Activated CD4-positive, alpha-beta T cell treated with anti-CD3 and anti-CD28 coated beads for 48 hours (primary cell): ENCODE results near the gene MLH3.

Source experiments
- DNase-seq: peaks from one replicate; pipeline ENCODE4 v3.0.0-alpha.2; 2020

The MLH3 gene

DNA sequence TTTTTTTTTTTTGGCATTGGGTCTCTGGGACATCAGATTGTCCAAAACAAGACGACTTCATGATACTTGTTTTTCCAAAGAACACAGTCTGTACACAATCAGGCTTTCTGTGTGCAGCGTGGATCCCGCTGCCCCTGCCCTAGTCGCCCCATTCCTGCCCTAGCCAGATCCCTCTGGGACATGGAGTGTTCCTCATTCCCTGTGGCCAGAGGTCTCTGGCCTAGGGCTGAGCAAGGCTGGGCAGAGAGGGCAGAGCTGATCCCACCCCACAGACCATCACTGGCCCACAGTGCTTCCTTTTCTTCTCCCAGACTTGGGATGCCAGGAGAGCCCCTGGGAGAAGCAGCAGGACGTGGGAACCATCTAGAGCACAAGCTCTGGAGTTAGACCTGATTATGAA, 69.4 kb downstream of the MLH3 start:
- DNase-seq: no peak

DNA sequence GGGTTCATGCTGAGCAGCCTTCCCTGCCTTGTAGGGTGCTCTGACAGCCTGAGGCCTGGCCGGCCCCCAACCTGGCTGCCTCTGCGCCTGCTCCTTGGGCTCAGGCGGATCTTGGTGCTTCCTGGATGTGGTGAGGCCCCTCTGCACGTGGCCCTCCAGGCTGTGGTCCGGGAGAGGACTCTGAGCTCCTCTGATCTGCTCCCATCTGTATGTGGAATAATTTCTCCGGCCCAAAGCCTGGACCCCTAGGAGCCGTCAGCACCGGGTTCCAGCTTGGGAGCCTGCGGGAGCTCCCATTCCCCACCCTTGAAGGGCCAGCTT, 69.8 kb downstream of the MLH3 start:
- no peak for DNase-seq

DNA sequence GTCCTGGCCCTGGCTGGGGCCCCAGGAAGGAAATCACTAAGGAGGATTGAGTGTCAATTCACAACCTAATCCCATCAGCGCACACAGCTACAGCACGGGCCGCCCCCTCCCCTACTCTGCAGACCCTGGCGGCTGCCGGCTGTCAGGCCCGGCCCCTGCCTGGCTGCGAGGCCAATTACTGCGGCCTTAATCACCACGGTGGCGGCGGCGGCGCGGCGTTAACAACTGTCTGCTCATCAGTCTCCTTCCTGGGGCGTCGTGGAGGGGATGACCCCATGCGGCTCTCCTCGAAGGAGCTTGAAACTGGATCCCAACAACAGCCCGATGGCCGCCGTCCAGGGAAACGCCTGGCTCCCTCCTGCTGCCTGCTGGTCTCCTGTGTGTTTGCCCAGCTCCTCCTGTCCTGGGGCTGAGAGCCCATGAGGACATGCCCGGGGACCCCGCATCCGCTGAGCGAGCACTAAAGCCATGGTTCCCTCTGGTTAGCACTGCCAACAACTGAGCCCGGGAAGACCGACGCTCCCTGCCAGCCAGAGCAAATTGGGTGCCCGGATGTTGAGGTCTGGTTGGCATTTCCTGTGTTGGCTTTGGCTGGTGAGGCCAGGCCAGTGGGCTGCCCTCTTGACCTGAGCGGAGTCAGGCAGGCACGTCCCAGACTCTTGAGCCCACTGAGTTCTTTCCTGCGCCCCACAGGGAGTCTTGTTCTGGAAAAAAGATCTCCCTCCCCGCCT, 70.4 kb downstream of the MLH3 start:
- DNase-seq: no peak

DNA sequence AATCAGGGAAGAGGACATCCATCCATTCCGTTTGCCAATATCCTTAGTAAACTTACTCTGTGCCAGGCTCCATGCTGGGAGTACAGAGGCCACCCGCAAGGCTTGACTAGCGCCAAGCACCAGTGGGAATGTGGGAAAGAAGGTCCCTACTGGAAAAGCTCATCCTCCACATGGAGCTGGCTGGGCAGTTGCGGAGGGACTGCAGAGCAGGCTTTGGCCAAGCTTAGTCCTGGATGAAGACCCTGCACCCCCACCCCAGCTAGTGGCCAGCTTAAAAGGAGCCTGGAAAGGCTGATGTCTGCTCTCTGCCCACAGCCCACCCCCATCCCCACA, 70.9 kb downstream of the MLH3 start:
- DNase-seq: no peak

DNA sequence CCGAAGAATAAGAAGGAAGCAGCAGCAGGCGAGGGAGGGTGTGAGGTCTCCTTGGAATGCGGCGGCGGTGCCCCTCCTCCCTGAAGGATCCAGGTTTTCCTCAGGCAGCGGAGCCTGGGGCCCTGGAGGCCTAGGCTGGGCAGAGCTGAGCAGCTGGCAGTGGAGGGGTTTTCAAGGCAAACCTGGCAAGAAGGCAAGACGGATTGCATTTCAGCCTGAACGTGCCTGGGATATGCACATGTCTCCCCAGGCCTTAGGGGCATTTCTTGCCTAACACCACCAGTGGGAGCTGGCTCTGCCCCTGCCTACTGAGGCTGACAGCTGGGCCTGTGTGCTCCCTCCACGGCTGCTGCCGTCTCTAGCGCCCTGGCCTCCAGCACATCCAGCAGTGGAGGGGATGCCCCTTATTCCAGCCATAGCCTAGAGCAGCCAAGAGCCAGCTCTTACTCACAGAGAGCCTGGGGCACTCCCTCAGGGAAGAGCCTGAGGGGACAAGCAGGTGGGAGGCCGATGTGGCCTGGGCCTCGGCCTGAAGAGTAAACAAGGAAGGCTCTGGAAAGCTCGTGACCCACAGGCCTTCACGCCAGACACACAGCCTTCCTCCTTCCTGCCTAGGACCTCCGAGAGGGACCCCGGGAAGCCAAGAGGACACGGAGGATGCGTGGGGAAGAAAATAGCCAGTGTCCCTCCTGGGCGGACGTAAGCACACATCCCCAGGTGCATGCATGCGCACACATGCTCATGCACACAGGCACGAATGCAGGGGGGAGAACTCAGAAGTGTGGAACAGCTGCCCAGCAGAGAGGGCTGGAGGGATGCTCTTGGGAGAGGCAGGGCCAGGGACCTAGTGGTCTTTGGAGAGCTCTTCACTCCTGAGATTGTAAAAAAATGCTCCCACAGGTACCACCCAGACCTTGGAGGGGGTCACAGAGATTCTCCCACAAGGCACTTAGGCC, 71.5 kb downstream of the MLH3 start:
- no peak for DNase-seq

DNA sequence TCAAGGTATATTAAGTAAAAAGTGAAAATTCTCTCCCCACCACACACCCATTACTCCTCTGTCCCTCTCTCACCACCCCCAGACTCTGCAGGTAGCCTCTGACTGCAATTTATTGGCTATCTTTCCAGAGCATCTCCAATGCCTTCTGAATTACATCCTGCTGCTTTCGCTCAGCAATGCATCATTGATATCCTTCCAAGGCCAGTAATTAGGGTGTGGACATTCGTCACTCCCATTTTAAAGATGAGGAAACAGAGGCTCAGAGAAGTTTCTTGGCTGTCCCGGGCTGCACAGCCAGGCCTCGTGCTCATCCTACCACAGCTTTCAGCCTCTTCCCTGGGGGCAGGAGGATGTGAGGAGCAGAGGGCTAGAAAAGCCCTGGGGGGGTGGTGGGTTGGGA, 72.2 kb downstream of the MLH3 start:
- DNase-seq: no peak

DNA sequence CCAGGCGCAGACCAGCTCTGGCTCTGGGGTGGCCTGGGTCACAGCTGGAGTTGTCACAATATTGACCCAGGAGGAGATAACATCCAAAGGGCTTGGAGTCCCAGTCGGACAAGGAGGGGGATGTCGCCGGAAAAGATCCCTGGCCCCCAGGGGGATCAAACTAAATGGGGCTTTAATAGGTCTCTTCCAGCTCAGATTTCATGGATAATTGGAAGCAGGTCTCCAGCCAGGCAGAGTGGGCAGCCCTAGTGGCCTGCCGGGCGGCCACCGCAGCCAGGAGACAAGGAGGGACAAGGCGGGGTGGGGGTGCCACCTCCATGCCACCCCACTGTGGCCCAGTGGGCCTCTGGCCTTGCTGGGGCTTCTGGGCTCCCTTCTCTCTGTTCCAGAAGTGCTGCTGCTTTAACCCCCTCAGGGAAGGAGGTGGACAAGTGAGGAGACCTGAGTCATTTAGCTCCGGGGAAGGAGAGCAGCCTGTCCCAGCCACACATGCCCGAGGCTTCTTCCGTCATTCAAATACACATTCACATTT, 72.8 kb downstream of the MLH3 start:
- no peak for DNase-seq

DNA sequence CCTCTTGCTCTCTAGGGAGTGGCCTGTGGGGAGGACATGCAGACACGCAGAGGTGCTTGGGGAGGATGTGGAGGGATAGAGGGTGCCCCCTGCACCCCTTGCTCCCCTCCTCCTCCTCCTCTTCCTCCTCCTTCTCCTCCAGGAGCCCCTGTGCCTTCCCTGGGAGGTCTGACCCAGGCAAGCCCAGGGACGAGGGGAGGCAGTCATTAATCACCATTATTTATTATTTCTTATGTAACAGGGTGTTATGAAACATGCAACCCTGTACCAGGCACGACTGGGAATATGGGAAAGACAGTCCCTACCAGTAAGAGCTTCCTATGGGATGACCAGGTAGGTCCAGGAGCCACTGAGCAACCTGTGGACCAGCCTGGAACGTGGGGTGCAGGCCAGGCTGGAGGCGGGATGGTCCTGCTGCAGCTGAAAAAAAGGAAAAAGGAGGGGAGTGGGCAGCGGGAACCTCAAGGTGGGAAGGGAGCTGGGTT, 73.3 kb downstream of the MLH3 start:
- DNase-seq: no peak

DNA sequence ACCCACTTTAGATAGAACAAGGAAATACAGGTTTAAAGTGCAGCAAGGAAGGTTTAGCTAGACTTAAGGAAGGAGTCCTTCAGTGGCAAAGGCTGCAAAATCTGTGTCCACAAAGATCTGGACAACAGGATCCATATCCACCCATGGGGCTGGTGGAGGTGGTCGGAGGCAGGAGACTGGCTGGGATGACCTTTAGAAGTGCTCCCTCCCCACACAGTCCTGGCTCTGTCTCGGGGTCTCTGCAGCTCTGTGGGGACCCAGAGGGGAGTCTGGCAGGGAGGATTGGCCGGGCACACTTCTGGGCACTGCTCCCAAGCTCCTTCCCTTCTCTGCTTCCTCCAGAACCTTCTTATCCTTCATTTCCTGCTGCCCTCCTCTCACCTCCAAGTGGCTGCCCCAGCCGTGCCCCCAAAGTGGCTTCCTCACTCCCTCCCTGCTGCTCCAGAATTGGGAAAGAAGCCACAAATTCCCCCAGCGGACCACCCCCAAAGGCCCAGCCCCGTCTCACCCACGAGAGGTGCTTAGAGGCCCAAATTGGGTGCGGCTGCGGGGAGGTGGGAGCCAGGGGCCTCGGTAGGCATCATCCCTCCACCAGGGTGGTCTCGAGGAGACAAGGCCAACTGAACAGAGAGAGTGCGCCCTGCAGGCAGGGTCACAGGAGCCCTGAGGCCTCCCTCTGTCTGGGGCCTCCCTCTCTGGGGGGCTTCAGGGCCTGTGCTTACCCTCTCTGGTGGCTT, 73.9 kb downstream of the MLH3 start:
- no peak for DNase-seq

DNA sequence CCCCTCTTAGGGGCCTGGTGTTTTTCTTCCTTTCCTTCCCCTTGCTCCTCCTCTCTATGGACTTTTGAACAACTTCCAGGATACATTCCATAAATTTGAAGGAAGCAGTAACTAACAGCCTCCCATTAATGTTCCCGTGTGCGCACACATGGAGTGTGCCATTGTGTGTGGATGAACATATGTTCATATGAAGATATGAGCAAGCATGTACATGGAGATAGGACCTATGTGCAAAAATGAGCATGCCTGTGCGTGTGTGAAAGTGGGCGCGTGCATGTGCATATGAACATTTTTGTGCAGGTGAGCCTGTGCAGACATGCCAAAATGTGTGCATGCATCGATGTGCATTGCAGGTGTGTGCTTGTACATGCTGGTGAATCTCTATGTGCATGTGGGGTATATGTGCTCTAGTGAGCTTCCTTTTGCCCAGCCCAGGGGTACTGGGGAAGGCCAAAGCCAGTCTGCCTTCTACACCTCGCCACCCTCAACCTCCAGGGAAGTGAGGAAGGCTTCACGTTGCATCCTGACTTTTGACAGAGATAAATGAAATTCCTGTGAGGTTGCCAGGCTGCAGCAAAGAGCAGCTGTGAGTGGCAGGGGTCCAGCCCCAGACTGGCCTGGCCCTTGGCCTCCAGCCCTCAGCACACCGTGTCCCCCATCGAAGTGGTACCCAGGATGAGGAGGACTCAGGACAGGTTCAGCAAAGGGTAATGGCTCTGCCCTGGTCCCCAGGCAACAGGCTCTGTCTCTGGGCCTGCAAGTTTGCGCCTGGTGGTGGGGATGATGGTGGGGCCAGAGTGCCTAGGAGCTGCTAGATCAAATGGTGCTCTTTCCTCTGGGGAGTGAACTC, 74.8 kb downstream of the MLH3 start:
- no peak for DNase-seq

DNA sequence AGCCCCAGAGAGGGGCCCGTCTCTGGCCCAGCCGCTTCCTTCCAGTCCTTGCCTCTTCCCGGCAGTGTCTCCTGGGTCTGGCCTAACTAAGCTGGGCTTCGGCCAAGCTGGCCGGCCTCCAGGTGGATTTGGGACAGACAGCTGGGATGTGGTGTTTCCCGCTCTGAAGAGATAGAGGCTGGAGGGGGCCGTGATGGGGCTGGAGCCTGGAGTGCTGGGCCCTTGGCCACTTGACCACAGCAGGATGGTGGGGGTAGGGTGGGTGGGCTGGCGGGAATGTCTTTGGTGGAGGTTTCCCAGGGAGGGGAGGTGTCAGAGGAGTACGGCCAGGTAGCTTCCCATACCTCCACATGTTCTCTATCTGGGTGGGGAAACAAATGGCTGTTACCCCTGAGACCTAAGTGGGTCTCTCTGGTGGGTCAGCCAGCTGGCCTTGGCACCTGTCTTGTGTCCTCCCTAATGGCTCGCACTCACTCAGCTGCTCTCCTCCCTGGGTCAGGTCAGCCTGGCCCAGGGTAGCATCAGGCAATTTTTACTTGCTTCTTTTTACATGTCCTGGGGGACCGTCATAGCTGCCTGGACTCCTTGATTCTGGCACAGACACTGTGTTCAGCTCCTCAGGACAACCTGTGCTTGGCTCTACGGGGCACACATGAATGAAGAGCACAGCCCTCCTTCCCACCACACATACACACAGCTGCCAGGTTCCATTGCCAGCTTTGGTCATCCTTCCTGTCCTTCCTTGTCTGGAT, 76.0 kb downstream of the MLH3 start:
- DNase-seq: no peak

DNA sequence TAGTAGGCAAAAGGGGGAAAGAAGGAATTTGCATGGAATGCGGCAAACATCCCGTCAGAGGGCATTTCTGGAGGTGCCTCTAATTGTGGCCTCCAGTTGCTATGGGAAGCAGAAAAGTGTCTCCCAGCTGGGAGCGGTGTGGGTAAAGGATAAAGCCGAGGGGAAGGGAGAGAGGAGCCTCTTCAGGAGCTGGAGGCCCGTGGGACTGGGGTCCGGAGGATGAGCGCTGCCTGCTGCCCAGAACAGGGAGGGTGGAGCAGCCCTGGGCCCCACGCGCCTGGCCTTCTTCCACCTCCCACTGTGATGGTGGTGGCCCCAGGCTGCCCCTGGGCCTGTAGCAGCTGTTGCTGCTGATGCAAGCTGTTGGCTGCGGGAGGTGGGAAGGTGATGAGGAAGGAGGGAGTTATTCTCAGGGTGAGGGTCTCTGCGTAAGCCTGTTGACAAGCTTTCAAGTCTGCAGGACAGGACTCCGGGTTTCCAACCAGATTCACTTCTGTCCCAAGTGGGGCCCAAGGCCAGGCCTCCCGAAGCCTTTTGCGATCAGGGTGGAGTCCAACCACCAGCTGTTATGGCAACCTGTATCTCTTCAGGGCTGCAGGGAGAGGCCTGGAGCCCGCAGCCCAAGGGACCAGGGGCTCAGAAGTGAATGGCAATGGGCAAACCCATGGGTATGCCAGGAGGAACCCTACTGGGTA, 76.8 kb downstream of the MLH3 start:
- DNase-seq: no peak

DNA sequence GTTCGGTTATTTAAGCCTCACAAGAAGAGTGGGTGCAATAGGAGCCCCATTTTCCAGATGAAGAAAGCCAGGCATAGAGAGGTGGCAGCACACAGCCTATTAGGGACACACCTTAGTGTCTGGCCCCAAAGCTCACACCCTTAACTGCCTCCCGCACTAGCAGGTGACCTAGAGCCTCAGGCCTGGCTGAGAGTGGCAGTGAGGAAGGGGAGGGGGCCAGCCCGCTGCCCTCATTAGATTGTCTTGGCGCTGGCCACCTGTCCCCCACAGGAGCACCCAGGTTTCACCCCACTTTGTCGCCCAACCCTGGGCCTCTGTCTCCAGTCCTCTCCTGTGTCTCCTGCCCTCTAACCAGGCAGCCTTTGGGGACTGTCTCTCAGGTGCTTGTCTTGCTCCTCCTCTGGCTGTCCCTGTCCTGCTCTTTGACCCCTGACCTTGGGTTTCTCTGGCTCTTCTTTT, 77.3 kb downstream of the MLH3 start:
- DNase-seq: no peak

DNA sequence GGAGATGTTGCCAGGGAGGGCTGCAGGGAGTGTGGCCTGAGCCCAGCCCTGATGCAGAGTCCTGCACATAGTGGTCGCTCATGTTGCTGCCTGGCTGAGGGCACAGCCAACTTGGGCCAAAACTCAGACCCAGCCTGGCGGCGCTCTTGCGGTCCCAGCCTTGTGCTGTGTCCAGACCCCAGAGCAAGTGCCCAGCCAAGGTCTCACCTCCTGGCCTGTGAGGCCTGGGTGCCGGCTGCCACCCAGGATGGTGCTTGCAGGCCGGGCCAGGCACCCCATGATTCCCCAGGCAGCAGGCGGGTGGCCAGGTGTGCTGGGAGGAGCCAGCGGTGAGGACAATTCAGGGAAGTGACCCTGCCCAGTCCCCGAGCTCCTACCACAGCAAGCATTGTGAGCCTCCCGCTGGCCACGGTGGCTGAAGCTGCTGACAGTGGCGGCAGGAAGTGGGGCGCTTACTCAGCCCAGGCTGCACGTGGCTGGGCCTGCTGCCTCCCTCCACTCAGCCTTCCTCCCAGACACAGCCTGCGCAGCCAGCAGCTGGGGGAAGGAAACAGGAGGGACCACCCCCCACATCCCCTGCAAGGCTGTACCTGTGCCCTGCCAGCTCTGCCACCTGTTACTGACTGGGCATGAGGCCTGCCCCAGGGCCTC, 78.1 kb downstream of the MLH3 start:
- DNase-seq: peak; percentile 42

DNA sequence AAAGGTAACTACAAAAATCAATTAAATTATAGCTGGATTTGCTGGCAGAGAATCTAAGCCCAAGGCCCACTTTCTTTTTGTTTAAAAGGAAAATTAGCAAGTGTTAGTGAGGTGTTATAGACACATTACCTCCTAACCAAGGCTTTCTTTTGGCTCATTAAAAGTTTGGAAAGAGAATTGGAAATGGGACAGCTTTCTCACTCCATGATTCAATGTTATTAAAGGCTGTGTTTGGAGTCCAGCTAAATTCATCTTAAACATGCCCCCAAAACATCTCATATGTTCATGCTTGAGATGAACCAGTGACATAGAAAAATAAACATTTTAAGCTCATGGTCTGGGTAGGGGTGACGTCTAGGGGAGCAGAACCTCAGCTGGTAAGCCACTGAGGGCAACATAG, 82.5 kb downstream of the MLH3 start:
- no peak for DNase-seq

DNA sequence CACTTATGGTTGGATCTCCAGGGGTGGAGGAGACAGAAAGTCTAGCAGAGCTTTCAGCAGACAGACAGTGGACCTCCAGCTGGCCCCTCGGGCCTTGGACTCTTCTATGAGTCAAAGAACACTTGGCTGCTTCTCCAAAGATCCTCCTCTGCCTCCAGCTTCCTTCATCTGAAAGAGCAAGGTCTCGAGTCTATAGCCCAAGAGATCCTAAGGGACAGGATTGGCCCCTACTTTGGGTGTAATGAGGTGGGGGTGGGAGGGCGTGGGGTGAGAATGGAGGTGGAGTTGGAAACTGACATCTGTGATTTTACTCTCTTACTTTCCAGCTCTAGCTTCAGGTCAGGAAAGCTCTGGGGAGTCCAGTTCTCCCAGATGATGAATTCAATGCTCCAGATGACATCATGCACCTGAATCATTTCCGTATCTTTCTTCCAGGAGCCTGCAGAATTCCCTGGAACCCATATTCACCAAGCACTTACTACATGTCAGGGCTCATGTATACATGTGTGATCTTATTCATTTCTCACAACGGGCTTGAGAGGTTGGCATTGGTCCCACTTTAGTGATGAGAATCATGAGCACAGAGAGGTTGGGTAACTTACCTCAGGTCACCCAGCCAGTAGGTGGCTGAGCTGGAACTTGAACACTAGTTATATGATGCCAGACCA, 85.6 kb downstream of the MLH3 start:
- DNase-seq: no peak

DNA sequence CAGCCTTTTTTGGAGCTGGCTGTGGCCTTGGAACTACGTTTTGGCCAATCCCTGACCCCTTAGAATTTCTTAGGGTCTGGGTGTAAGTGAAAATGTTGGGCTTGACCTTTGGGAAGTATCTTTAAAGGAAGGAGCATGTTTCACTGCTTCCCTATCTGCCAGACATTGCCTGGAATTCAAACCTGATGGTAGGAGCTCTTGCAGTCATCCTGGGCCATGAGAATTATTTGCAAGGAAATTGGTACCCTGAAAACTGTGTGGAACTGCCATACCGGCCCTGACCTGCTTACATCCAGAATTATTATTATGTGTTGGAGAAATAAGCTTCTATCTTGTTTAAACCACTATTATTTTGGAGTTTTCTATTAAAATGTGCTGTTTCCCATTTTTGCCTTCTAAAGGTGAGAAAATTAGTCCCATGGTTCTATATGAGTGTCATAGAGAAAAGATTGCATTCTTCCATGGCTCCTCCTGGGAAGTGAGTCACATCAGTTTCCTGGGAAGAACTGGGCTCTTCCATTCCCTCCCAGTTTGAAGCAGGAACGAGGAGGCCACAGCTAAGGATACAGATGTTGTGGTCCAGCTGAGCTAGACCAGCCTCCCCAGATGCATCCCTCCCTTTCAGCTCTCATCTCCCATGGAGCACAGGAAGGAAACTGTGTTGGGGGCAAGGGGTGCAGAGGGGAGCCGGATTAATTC, 86.3 kb downstream of the MLH3 start:
- DNase-seq: no peak
